Measurements from ENCODE around the gene HNRNPK. TPM values are rescaled to one million over a fixed set of nuclear protein-coding genes. Genes with fewer than 3 reads are reported as not detected.

The HNRNPK gene
- total RNA-seq, 1 donor from 2014 or later, result 261 TPM

DNA sequence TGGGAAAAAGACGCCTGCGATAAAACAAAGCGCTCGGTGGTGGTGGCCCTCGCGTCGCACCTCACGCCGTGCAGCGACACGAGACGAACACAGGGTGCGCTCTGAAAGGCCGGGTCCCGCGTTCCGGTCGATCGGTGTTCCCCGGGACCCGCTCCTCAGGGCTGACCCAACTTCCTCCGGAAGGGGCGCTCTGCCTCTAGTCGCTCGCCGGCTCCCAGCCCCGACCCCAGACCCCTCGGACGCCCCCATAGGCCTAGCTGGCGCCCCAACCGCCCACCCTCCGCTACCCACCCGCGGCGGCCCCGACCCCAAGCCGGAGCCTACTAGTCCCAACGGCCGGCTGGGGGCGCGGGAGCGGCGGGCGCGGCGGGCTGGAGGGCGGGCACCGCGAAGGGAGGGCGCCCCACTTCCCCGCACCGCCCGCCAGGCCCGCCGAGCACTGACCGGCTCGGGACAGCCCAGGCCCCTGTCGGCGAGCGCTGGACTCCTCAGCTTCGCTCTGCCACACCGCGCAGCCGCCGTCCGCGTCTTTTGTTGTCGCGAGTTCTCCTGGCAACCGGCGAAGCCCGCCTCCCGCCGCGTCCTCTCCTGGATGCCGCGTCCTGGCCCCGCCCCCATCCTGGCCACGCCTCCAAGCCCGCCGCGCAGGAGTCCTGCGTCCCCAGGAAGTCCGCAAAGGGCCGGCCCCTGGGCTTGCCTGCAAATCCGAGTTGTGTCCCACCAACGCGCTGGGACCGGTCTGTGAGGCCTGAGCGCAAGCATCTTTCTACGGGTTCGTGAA is 58.9 kb downstream of the HNRNPK start, which contains the start of gene KIF27:
TSS of gene KIF27 (minus strand) at position 506 of the 781 bp plus-strand sequence. CDS start 5,841 bp downstream, outside the sequence.
- Histone ChIP-seq H3K27me3 (ENCODE audit: low read depth) (no peaks in the 10 kb centered on the region), H3K27ac (replicated peaks) (peak within 1 kb of the TSS; percentile 95), H3K36me3 (no peaks in the 10 kb centered on the region), H3K9me3 (replicated peaks) (no peaks in the 10 kb centered on the region), H3K4me1 (peaks cover 15% of the 10 kb centered on the region), H3K4me3 (peak within 1 kb of the TSS; percentile 86)
- DNase-seq, result peak; percentile 100
- TF ChIP-seq, protein P1, sequence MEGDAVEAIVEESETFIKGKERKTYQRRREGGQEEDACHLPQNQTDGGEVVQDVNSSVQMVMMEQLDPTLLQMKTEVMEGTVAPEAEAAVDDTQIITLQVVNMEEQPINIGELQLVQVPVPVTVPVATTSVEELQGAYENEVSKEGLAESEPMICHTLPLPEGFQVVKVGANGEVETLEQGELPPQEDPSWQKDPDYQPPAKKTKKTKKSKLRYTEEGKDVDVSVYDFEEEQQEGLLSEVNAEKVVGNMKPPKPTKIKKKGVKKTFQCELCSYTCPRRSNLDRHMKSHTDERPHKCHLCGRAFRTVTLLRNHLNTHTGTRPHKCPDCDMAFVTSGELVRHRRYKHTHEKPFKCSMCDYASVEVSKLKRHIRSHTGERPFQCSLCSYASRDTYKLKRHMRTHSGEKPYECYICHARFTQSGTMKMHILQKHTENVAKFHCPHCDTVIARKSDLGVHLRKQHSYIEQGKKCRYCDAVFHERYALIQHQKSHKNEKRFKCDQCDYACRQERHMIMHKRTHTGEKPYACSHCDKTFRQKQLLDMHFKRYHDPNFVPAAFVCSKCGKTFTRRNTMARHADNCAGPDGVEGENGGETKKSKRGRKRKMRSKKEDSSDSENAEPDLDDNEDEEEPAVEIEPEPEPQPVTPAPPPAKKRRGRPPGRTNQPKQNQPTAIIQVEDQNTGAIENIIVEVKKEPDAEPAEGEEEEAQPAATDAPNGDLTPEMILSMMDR (IDR thresholded peaks at IDR 0.05; ENCODE audit: borderline replicate concordance), result peak; percentile 66
- intact Hi-C loops (cut with micrococcal nuclease), result no loop called here

DNA sequence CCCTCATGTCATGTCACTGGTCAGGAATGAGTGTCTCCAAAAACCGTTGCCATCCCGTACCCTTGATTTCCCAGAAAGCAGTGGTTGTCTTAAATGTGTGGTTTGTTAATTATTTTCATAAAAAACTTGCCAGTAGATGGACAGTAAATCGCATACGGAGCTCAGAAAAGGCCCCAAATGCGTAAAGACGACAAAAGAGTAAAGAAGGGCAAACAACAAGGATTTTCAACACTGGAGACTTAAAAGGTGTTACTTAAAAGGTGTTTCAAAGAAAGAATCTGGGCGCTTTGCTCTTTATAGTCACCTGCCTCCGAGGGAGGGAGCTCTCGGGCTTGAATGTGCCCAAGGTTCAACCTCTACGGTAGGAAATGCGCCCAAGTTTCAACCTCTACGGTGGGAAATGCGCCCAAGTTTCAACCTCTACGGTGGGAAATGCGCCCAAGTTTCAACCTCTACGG is 59.5 kb downstream of the HNRNPK start:
- peaks cover 15% of the 10 kb centered on the region for H3K4me1 ChIP-seq
- H3K36me3 ChIP-seq, result no peaks in the 10 kb centered on the region
- intact Hi-C loops (cut with micrococcal nuclease), result no loop called here
- peak overlapping the region; percentile 95 for H3K27ac ChIP-seq (replicated peaks)
- DNase-seq, result no peak
- peak overlapping the region; percentile 86 for H3K4me3 ChIP-seq
- no peaks in the 10 kb centered on the region for H3K27me3 ChIP-seq (ENCODE audit: low read depth)
- H3K9me3 ChIP-seq (replicated peaks), result no peaks in the 10 kb centered on the region
- TF ChIP-seq, protein P1 (IDR thresholded peaks at IDR 0.05; ENCODE audit: borderline replicate concordance), result no peak

DNA sequence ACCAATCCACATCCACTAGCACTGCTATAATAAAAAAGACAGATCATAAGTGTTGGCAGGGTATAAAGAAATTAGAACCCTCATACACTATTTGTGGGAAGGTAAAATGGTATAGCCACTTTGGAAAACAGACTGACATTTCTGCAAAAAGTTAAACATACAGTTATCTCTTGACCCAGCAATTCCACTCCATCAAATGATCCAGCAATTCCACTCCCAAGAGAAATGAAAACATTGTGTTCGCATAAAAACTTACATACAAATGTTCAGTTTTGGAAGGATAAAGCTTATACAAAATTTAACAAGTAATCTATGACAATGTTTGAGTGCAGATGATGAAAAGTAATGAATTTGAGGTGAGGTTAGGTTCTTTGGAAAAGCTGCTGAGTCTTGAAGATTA is 60.9 kb downstream of the HNRNPK start:
- Histone ChIP-seq H3K9me3 (replicated peaks) (no peaks in the 10 kb centered on the region), H3K4me3 (no peak overlapping the region), H3K27me3 (ENCODE audit: low read depth) (no peaks in the 10 kb centered on the region), H3K4me1 (peaks cover 15% of the 10 kb centered on the region), H3K27ac (replicated peaks) (no peak overlapping the region), H3K36me3 (no peaks in the 10 kb centered on the region)
- intact Hi-C loops (cut with micrococcal nuclease), result no loop called here
- TF ChIP-seq, protein P1 (IDR thresholded peaks at IDR 0.05; ENCODE audit: borderline replicate concordance), result no peak
- no peak for DNase-seq

Small RNA genes lying within 50 kb of the gene (microRNA-seq; reads per million reads assigned to microRNA genes)
- 23.7 reads per million, percentile 41 among the genes with 10 or more reads in this experiment for gene MIR7-1

Other genes with a start within 250 kb of the HNRNPK start
- 22.5 TPM for gene GKAP1, start 162.4 kb downstream of the HNRNPK start, total RNA-seq
- gene KIF27, start 58.8 kb downstream of the HNRNPK start, total RNA-seq, result 4.1 TPM
- gene RMI1, start 590 bp upstream of the HNRNPK start, total RNA-seq, result 5.2 TPM

All from left ventricle myocardium inferior (tissue), 1 donor.